ENCODE data around the gene RAB44. TPM values are rescaled to one million over a fixed set of nuclear protein-coding genes. Genes with fewer than 3 reads are reported as not detected.

The RAB44 gene
- polyA plus RNA-seq, 1 of the 3 experiments (the other 2 are of a cell fraction), result 0.12 TPM

GRCh38 chr6:36718560-36718959, 20.9 kb downstream of the RAB44 start:
- H3K9me3 ChIP-seq, result no peaks in the 10 kb centered on the region
- TF ChIP-seq, protein P1, sequence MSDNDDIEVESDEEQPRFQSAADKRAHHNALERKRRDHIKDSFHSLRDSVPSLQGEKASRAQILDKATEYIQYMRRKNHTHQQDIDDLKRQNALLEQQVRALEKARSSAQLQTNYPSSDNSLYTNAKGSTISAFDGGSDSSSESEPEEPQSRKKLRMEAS (IDR thresholded peaks at IDR 0.05; ENCODE audit: low read depth), result no peak
- TF ChIP-seq FOXM1 (IDR thresholded peaks at IDR 0.05; ENCODE audit: low read depth), result no peak
- TF ChIP-seq POLR2AphosphoS5 (IDR thresholded peaks at IDR 0.05; ENCODE audit: low read depth, low read length), result no peak
- no peak overlapping the region for H3K4me3 ChIP-seq (ENCODE audit: low read depth in 2 of 2, low read length in 1 of 2)
- no peaks in the 10 kb centered on the region for H3K9me2 ChIP-seq
- no peaks in the 10 kb centered on the region for H3F3A ChIP-seq (replicated peaks; ENCODE audit: insufficient read depth)
- H3K27me3 ChIP-seq (ENCODE audit: insufficient read depth), result no peaks in the 10 kb centered on the region
- H3K27ac ChIP-seq (ENCODE audit: low read depth in 2 of 2, low read length in 1 of 2), result no peak overlapping the region
- ChIA-PET POLR2A (no interaction called here), CTCF (interaction anchor here (1.0 to 2.0 kb wide), 2 partner anchors 40 to 103 kb away, joined by 3 to 10 read pairs; no protein-coding TSS in a partner anchor)
- H3K79me2 ChIP-seq (ENCODE audit: insufficient read depth), result no peaks in the 10 kb centered on the region
- H3K4me1 ChIP-seq (ENCODE audit: control insufficient read depth in 1 of 2, insufficient read depth in 2 of 2, low read depth in 1 of 2, low read length in 1 of 2), result peaks cover 0 to 13% of the 10 kb centered on the region in 2 experiments; a peak in 1 of 4 replicates
- no peak overlapping the region for H3K9ac ChIP-seq
- H3K36me3 ChIP-seq (replicated peaks in 1 of 2; ENCODE audit: control insufficient read depth in 1 of 2, insufficient read depth in 2 of 2, low read length in 1 of 2), result no peaks in the 10 kb centered on the region
- no peak for DNase-seq
- H4K20me1 ChIP-seq (ENCODE audit: insufficient read depth), result no peaks in the 10 kb centered on the region
- H2AFZ ChIP-seq (ENCODE audit: low read depth), result no peak overlapping the region
- H3K4me2 ChIP-seq, result no peak overlapping the region
- 76% methylated on average over 5 of the region's 5 CpGs for WGBS (ENCODE audit: low lambda C conversion rate)

DNA sequence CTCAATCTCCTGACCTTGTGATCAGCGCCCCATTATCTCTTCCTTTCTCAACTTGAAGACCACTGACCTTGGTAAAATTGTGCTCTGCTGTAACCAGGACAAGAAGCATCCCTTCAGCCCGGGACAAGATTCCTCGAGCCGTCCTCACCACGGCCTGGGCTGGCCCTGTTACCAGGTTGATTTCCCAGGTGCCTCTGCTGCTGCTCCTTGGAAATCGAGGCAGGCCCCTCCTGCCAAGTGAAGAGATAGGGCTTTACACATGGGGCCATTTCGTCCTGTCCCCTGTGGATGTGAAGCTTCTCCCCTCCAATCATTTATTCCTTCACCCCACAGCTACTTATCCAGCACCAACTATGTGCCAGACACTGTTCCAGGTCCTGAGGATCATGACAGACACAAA, 21.5 kb downstream of the RAB44 start:
- no peaks in the 10 kb centered on the region for H3K79me2 ChIP-seq (ENCODE audit: insufficient read depth)
- ChIA-PET POLR2A (no interaction called here), CTCF (interaction anchor here (1.0 to 2.0 kb wide), 3 partner anchors 12 to 104 kb away, joined by 4 to 10 read pairs (median 4); no protein-coding TSS in a partner anchor)
- no peak overlapping the region for H3K4me3 ChIP-seq (ENCODE audit: low read depth in 2 of 2, low read length in 1 of 2)
- no peaks in the 10 kb centered on the region for H3K9me2 ChIP-seq
- no peaks in the 10 kb centered on the region for H3K9me3 ChIP-seq
- H3K27ac ChIP-seq (ENCODE audit: low read depth in 2 of 2, low read length in 1 of 2), result no peak overlapping the region
- H3K36me3 ChIP-seq (replicated peaks in 1 of 2; ENCODE audit: control insufficient read depth in 1 of 2, insufficient read depth in 2 of 2, low read length in 1 of 2), result no peaks in the 10 kb centered on the region
- no peaks in the 10 kb centered on the region for H4K20me1 ChIP-seq (ENCODE audit: insufficient read depth)
- no peak overlapping the region for H2AFZ ChIP-seq (ENCODE audit: low read depth)
- H3K4me2 ChIP-seq, result no peak overlapping the region
- H3K9ac ChIP-seq, result no peak overlapping the region
- peaks cover 0 to 13% of the 10 kb centered on the region in 2 experiments; a peak in 1 of 4 replicates for H3K4me1 ChIP-seq (ENCODE audit: control insufficient read depth in 1 of 2, insufficient read depth in 2 of 2, low read depth in 1 of 2, low read length in 1 of 2)
- H3F3A ChIP-seq (replicated peaks; ENCODE audit: insufficient read depth), result no peaks in the 10 kb centered on the region
- 80% methylated on average over 7 of the region's 7 CpGs for WGBS (ENCODE audit: low lambda C conversion rate)
- H3K27me3 ChIP-seq (ENCODE audit: insufficient read depth), result no peaks in the 10 kb centered on the region
- no peak for DNase-seq
- TF ChIP-seq GABPA (IDR thresholded peaks at IDR 0.05; ENCODE audit: low read depth) (no peak), YY1 (IDR thresholded peaks at IDR 0.05; ENCODE audit: low read depth) (no peak), TCF12 (IDR thresholded peaks at IDR 0.05) (no peak), MEF2A (IDR thresholded peaks at IDR 0.05; ENCODE audit: borderline replicate concordance, low read depth) (no peak)

GRCh38 chr6:36720251-36721141, 22.9 kb downstream of the RAB44 start:
- Histone ChIP-seq H2AFZ (ENCODE audit: low read depth) (no peak overlapping the region), H3F3A (replicated peaks; ENCODE audit: insufficient read depth) (no peaks in the 10 kb centered on the region), H3K79me2 (ENCODE audit: insufficient read depth) (no peaks in the 10 kb centered on the region), H3K4me2 (no peak overlapping the region), H3K27me3 (ENCODE audit: insufficient read depth) (no peaks in the 10 kb centered on the region), H3K4me1 (ENCODE audit: control insufficient read depth in 1 of 2, insufficient read depth in 2 of 2, low read depth in 1 of 2, low read length in 1 of 2) (peaks cover 0 to 13% of the 10 kb centered on the region in 2 experiments; a peak in 1 of 4 replicates), H3K9me3 (no peaks in the 10 kb centered on the region), H3K9me2 (no peaks in the 10 kb centered on the region), H3K4me3 (ENCODE audit: low read depth in 2 of 2, low read length in 1 of 2) (no peak overlapping the region), H4K20me1 (ENCODE audit: insufficient read depth) (no peaks in the 10 kb centered on the region), H3K9ac (no peak overlapping the region), H3K27ac (ENCODE audit: low read depth in 2 of 2, low read length in 1 of 2) (no peak overlapping the region), H3K36me3 (replicated peaks in 1 of 2; ENCODE audit: control insufficient read depth in 1 of 2, insufficient read depth in 2 of 2, low read length in 1 of 2) (no peaks in the 10 kb centered on the region)
- ChIA-PET CTCF (interaction anchor here (1.0 to 2.0 kb wide), 6 partner anchors 13 to 105 kb away, joined by 3 to 10 read pairs (median 4); no protein-coding TSS in a partner anchor), POLR2A (interaction anchor here (0.6 kb wide), 1 partner anchor 123 kb away, joined by 5 read pairs; no protein-coding TSS in a partner anchor)
- WGBS (ENCODE audit: low lambda C conversion rate), result 88% methylated on average over 8 of the region's 11 CpGs
- no peak for DNase-seq
- TF ChIP-seq GATA2 (CRISPR knock-in tag; IDR thresholded peaks at IDR 0.05) (no peak), CHD2 (IDR thresholded peaks at IDR 0.05; ENCODE audit: low read length, partially characterized antibody) (no peak), RFX5 (IDR thresholded peaks at IDR 0.05; ENCODE audit: low read length) (no peak), FOXM1 (IDR thresholded peaks at IDR 0.05; ENCODE audit: low read depth) (no peak), NFIC (IDR thresholded peaks at IDR 0.05; ENCODE audit: borderline replicate concordance) (no peak), JUND (IDR thresholded peaks at IDR 0.05) (no peak), RXRA (IDR thresholded peaks at IDR 0.05; ENCODE audit: borderline replicate concordance, low read depth) (no peak), FOSL2 (IDR thresholded peaks at IDR 0.05; ENCODE audit: borderline replicate concordance, low read depth) (no peak), TAF1 (IDR thresholded peaks at IDR 0.05; ENCODE audit: borderline replicate concordance, low read depth, low read length) (no peak), SMC3 (IDR thresholded peaks at IDR 0.05; ENCODE audit: low read depth, low read length) (no peak), PBX3 (IDR thresholded peaks at IDR 0.05) (no peak), TCF12 (IDR thresholded peaks at IDR 0.05) (no peak), MXI1 (IDR thresholded peaks at IDR 0.05; ENCODE audit: low read depth, low read length) (no peak)
- TF ChIP-seq, protein P2, sequence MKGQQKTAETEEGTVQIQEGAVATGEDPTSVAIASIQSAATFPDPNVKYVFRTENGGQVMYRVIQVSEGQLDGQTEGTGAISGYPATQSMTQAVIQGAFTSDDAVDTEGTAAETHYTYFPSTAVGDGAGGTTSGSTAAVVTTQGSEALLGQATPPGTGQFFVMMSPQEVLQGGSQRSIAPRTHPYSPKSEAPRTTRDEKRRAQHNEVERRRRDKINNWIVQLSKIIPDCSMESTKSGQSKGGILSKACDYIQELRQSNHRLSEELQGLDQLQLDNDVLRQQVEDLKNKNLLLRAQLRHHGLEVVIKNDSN (IDR thresholded peaks at IDR 0.05; ENCODE audit: borderline replicate concordance, low read depth), result no peak
- TF ChIP-seq, protein P3, sequence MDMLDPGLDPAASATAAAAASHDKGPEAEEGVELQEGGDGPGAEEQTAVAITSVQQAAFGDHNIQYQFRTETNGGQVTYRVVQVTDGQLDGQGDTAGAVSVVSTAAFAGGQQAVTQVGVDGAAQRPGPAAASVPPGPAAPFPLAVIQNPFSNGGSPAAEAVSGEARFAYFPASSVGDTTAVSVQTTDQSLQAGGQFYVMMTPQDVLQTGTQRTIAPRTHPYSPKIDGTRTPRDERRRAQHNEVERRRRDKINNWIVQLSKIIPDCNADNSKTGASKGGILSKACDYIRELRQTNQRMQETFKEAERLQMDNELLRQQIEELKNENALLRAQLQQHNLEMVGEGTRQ (IDR thresholded peaks at IDR 0.05; ENCODE audit: borderline replicate concordance, low read depth, low read length), result no peak

Measured in SK-N-SH (cell line).